ENCODE measurements around the gene CA4.

GRCh38 chr17:60188759-60189158 is 39.0 kb downstream of the CA4 start:
- TF ChIP-seq EZH2 (IDR thresholded peaks at IDR 0.05): no peak
- no peak for TF ChIP-seq CTCF (IDR thresholded peaks at IDR 0.05)
- TF ChIP-seq EZH2phosphoT487 (IDR thresholded peaks at IDR 0.05): no peak
